ENCODE data around the gene E2F3. TPM values are rescaled to one million over a fixed set of nuclear protein-coding genes. Genes with fewer than 3 reads are reported as not detected.

E2F3 gene
- 7.6 TPM for polyA plus RNA-seq (ENCODE audit: insufficient read length)

DNA sequence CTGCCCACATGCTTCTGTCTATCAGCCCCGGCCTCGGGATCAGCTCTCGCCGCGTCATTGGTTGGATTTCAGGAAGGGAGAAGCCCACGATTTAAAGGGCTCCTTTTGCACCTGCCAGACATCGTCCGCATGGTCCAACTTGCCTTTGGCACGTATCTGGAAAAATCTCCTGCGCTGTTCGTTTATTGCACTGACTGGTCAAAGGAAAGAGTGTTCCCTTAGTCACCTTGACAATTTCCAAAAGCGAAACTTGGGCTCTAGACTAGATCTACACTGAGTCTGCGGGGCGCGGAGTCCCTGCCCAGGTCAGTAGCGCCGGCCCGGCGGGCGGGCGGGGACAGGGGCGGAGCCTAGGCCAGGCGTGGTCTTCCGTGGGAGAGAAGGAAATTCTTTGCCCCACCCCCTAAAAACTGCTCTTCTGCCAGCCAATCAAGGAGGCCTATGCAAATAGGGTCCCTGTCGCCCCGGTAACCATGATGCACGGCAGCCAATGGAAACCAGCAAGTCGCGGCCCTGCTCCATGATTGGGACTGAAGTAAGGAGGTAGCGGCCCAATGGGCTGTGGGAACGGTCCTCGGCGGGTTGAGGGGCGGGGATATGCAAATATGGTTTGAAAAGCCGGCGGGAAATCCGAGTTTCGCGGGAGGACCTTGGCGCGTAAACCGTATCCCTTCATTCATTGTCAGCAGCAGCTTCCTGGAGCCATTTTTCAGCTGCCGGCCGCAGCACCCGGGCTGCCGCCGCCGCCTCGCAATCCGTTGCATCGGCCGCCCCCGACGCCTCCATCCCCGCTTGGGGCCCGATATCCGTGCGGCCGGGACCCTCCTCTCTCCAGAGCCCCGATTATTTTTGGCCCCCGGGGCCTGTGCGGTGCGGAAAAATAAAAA is at the start of gene E2F3:
TSS of gene E2F3 (plus strand) at position 675 of the 887 bp plus-strand sequence. CDS start 354 bp downstream, outside the sequence.
- DNase-seq, result peak; percentile 99

DNA sequence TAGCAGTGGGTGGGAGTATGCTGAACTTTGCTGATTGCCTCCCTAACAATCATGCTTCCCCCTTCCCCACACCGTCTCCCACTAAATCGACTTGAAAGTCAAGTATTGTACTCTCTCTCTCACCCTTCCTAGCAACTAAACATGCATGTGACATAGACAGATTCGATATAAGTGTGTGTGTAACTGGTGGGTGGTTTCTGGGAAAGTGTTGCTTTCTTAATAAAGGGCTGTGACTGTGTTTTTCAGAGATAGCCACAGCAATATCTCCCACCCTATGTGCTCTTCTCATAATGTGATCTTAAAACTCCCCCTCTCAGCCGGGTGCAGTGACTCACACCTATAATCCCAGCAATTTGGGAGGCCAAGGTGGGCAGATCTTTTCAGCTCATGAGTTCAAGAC is 49.3 kb upstream of the E2F3 start:
- DNase-seq, result no peak

DNA sequence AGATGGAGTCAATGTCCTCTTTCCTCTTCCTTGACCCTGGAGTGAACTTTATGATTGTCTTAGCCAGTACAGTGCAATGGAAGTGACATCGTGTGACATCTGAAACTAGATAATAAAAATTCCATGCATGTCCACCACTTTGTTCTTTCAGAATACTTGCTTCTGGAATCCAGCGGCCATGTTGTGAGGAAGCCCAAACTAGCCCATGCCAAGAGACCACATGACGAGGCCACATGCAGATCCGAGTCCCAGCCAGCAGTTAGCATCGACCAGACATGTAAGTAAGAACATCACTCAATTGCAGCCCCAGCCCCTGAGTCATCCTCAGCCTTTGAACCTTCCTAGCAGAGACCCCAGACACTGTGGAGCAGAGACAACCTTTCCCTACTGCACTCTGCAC is 48.5 kb upstream of the E2F3 start:
- no peak for DNase-seq

DNA sequence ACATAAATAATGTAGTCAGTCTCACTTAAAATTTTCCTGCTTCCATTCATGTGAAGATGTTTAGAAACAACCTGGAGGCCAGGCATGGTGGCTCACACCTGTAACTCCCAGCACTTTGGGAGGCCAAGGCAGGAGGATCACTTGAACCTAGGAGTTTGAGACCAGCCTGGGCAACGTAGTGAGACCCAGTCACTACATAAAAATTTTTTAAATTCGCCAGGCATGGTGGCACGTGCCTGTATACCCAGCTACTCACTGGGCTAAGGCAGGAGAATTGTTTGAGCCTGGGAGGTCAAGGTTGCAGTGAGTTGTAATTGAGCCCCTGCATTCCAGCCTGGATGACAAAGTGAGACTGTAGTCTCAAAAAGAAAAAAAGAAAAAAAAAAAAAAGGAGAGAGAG is 47.3 kb upstream of the E2F3 start:
- no peak for DNase-seq

DNA sequence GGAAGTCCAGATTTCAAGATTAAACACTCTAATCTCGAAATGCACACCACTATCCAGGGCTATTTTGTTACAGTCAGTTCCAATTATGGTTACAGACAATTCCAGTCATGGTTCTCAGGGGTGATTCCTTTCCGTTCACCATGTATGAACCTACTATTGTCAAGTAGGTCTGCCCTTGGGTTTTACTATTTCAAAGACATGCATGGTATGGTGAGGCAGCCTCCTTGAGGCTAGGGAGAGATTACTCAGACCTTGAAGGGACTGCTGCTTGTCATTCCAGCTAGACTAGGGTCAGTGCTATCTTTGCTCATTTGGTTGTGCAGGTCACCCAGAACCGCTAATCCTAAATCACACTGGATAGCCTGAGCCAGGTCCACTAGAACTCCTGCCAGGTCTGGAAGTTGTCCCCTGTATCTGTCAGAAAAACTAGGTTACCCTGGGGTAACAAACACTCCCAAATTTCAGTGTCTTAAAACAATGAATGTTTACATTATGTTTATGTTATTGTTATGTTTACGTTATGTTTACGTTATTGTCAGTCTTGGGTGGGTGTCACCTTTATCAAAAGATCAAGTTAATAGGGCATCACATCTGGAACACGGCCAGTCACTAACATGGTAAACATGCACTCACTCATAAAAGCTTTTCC is 41.1 kb upstream of the E2F3 start:
- no peak for DNase-seq

DNA sequence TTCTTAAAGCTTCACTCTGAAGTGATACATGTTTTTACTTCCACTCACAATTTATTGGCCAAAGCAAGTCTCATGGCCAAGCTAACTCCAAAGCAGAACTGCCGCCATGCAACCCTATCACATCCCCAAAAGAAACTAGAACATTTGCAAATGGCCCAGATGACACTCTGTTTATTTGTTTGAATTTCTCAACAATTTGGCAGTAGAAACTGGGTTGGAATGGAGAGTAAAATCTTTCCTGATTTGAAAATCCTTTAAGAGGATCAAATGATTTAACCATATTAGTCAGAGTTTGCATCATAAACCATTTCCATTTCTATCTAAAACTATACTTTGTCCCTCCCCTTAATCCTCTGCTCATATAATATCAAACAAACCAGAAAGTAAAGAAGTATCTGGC is 39.1 kb upstream of the E2F3 start:
- no peak for DNase-seq

DNA sequence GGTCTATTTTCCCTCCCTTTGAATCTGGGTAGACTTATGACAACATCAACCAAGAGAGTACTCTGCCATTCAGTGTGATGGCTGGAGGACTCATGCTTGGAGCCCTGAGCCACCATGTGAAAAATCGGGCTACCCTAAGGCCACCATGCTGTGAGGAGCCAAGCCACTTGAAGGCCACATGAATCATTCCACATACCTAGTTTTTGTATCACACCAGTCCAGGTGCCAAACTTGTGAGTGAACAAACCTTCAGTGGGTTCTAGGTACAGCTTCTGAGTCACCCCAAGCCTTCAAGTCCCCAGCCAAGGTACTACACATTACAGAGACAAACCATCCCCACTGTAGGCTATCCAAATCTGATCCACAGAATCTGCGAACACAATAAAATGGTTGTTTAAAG is 37.4 kb upstream of the E2F3 start:
- DNase-seq, result no peak

DNA sequence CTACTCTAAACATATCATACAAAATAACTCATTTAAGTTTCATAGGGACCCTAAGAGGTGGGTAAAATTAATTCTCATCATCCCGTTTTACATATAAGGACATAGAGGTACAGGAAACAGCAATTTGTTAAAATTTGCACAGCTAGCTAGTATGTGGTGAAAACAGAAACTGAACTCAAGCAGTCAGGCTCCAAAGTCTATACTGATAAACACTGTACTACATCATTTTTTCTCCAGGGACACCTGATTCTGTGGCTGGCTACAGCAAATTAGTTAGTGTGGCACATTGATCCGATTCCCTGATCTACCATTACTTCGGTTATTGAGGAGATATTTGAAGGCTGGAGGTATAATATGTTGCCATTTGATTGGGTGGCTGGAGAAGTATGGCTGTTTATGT is 36.2 kb upstream of the E2F3 start:
- DNase-seq, result no peak

DNA sequence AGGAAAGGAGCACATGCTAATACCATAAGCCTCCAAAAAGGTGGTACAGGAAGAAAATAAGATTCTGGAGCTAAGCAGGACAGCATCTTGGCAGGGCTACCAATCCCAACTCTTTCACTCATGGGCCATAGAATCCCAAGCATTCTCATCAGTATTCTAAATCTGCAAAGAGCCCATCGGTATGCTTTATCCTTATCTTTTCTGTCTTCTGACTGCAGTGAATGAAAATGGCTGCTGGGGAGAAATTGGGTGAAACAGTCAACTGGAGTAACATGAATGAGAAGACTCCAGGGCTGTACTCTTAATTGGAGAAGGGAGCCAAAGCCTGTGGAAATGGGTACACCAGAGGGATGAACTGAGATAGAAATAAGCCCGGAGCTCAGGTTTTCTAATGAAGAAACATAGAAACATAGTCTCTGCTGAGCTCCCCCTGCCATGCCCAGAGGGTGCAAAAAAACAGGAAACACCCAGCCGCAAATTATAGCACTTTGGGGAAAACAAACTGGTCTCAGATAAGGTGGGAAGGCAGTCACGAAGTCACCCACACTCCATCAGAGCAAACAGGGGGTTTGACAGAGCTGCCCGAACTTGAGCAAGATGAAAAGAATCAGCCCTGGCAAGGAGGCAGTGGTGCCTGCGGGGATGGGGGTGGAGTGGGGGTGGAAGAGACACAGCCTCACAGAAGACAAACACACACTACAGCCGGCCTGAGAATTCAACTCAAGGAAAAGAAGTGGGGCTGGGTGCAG is 35.4 kb upstream of the E2F3 start:
- DNase-seq, result no peak

DNA sequence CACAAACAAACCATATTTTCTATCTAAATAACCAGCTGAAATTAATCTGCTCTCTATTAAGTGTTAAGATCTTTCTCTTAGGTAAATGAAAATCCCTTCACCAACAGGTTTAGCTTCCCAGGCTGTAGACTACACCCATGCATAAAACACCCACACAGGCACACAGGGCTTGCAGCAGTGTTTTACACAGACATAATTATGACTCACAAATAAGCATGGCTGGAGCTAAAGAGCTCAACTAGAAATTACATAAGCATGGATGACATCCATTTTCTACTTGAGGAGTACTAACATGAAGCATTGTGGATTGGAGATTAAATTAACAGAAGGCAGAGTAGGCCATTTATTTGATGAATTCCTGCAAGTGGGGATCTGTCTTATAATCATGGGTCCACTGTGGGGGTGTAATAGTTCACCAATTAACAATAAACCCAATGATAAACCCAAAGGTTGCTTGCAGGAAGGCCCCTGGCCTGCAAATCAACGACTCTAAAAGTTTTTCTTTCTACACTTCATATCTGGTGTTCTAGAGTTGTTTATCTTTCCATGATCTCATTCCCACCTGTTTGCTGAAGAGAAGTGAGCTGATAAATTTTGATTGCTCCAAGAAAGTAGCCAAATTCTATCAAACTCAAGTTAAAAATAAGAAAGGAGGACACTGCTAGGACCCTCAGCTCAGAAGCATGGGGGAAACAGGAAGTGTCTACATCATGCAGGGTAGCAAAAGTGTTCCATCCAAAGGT is 33.8 kb upstream of the E2F3 start:
- no peak for DNase-seq

DNA sequence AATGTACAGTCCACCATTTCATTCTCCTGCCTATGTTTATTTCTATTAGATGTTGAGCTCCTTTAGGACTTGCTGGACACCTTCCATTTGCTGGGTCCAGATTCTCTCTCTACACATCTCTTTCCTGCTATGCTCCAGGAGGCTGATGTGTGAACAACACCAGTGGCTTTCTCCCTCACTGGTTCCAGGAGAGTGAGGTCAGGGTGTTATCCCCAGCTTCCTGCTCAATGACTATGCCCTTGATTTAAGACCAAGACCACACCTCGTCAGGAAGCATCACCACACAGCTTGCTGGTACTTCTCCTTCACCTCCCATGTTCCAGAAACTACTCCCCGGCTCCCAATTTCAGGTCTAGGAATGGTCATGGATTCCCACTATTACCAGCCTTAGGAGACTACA is 31.3 kb upstream of the E2F3 start:
- no peak for DNase-seq

DNA sequence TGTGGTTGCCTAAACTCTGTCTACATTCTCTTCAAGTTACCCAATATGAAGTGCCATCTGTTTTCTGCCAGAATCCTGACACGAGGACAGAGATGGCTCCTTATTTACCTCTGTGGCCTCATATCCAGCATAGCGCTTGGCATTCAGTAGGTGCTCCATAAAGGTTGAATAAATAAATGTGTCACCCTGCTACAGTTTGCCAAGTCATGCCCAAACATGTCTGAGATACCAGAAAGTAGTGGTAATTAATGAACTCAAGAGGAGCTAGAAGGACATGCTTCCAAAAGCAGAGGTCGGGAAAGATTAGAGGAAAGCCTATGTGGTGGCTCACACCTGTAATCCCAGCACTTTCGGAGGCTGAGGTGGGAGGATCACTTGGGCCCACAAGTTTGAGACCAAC is 30.9 kb upstream of the E2F3 start:
- no peak for DNase-seq

DNA sequence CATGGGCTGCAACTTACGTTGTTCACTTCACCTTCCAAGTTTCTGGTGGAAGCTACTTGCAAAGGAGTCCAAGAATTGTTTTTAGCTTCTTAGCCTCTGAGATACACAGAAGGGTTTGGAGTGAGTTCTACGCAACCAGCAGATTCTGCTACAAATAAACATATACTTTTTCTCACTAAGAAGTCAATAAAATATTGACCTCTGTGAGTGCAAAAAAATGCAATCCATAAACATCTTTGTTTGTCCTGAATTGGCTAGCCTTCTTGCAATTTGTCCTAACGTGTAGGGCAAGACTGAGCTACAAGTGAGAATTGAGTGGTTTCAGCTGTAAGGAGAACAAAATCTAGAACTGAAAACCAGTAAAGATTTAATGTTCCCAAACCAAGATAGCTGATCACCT is 26.2 kb upstream of the E2F3 start:
- no peak for DNase-seq

DNA sequence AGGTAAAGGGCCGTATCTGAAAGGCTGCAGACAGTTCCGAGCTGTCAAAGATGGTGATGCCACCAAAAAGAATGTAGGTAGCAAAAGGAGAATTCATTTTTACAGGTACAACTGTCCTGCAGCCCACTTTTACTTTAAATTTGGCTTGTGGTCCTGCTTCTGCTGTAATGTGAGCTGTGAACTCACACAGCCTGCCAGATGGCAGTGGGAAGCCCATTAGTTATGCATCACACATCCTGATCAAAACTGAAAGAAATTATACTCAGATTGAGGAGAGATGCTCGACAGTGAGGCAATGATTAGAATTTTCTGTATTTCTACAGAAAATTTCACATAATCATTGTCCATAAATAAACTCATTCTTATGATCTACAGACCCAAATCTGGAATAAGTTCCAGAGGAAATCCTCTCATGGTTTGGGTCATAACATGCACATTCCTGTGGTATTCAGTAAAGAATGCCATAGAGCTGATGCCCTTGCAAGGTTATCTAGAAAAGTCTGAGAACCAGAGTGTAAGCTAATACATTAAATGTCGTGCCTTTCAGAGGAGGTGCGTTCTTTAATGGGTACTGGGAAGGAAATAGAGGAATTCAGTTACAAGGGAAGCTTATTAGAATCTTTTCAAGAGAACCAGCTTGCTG is 23.9 kb upstream of the E2F3 start:
- peak; percentile 2 for DNase-seq

DNA sequence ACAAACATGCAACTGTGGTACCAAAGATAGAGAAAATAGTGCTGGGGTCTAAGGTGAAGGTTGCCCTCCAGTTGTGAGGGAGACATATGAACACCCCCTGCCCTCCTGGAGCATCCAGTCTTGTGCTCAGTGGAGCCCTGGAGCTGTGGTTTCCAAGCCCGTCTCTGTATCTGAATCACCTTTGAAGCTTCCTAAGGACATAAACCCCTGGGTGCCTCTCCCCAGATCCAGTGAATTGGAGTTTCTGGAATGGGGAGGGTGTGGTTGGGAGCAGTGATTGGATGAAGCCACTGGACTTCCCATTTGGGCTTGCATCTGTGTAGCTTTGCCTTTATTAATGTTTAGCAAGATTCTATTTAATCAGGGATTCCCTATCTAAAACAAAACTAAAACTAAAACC is 22.4 kb upstream of the E2F3 start:
- no peak for DNase-seq

DNA sequence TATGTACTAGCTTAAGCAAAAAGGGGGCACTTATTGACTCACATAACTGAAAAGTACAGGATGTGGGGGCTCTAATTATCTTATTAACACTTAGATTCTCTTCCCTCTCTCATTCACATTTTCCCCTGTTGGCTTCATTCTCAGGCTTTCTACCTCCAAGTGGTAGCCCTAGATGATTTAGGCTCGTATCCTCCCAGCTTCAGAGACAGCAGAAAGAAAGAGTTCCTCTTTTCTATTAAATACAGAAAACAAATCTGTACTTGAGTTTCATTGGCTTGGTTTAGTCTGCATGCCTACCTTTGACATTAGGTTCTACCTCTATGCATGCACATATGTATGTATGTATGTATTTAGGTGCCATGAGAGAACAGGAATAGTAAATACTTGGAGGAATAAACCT is 15.5 kb upstream of the E2F3 start:
- no peak for DNase-seq

DNA sequence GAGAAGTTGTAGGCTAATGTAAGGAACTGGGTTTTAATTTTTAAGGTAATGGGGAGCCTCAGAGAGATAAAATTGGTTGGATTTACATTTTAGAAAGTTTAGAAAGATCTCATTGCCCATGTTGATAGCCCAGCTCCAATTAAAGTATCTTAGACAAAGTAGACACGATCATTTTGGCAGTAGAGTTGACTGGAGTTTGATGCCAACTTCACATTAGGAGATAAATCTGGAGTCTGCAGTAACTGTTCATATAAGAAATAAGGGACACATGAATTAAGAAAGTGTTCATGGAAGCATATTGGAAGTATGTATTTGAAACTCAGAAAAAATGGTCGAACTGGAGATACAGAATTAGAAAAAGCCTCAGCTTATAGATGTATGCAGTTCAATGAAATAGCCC is 12.6 kb upstream of the E2F3 start:
- DNase-seq, result no peak

DNA sequence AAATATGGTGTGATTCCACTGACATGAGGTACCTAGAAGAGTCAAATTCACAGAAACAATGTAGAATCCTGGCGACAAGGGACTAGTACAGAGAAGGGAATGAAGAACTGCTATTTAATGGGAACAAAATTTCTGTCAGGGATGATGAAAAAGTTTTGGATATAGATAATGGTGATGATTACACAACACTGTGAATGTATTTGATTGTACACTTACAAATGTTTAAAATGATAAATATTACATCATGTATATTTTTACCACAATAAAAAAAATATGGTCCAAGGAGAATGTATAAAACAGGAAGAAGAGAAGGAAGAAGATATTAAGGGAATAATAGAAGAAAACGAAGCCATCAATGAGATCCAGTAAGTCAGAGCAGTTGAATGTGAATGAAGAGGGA is 8.4 kb upstream of the E2F3 start:
- DNase-seq, result no peak

DNA sequence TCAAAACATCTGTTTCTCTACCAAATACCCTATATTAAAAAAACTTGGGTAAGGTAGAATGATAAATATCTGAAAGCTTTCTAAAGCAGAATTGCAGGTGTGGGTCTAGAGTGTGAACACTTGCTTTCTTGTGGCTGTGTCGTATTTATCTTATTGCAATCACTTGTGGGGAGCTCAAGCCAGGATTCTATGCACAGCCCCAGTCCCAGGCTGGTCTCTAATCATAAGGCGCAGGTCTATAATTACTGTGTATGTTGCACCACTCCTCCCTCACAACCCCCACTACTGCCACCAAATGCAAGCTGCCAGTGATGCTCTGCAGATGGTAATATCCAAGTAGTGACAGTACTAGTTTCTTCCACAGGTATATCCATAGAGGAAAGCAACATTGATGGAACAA is 2.2 kb upstream of the E2F3 start:
- DNase-seq, result no peak

DNA sequence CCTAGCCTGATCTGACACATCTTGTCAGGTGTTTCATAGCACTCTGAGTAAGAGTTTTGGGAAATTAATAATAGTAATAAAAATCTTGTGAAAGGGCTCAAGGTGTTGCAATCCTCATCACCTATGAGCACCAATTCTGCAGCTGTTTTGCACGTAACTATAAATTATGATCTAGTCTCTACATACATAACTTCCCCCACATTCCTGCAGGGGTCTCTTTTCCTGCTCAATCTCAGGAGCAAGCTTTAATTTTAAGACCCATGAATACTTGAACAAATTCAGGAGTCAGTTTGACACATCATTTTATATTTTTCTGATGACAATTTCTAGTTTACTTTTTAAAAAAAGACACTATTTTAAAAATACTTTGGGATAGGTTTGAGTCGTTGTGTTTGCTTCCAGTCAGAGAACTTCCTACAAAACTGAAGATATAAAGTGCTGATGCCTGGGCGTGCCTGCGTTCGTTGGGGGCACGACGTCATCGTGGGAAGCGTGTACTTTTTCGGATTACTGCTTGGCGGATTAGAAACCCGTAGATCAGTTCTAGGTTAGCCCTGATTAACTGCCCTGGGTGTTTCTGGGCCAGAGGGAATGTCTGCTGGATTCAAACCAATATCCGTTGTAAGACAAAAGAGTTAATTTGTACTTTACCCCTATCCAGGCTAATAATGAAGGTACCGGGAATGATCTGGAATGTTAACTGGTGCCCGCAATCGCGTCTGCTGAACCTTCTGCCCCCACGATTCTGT is 1.0 kb upstream of the E2F3 start:
- DNase-seq, result no peak

DNA sequence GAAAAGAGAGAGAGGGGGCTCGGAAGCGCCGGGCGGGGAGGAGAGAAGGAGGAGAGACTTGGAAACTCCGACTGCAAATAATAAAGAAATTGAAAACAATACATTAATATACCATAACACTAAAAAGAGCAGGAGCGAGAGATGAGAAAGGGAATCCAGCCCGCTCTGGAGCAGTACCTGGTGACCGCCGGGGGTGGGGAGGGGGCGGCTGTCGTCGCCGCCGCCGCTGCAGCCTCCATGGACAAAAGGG is 338 bp downstream of the E2F3 start:
- DNase-seq, result no peak

All from hindlimb muscle (tissue), 1 donor.